H1 (cell line): ENCODE measurements around the gene TERF2IP. TPM values are rescaled to one million over a fixed set of nuclear protein-coding genes. Genes with fewer than 3 reads are reported as not detected.

ENCODE experiments used
- CTCF ChIA-PET: fragments of 300-600 bp; sonication (Branson Sonifier 250); formaldehyde crosslinking; loops from one replicate; lab custom pipeline; 2021; ENCODE audit not compliant: partially characterized antibody; lab: Charles Lee
- POLR2A ChIA-PET: fragments of 300-600 bp; sonication (Branson Sonifier 250); formaldehyde crosslinking; loops from one replicate; lab custom pipeline; 2021; ENCODE audit warnings: inconsistent platforms; ENCODE audit not compliant: partially characterized antibody; lab: Charles Lee
- DNase-seq, 2 experiments: peaks; one replicate each; pipeline versions ENCODE4 v3.0.0 to v3.0.0-alpha.2; 2010 to 2022; ENCODE audit warnings: low spot score in 2 of 2, low read depth in 1 of 2, mixed read lengths in 1 of 2
- FAIRE-seq: peaks from 2 replicates; lab custom pipeline; 2011; peaks lifted over from hg19 to GRCh38; lab: Jason Lieb, UNC
- H2AFZ ChIP-seq: 2 replicates; pipeline ENCODE4 v1.8.1; 2012; ENCODE audit warnings: low read length, inconsistent platforms
- H2AK5ac ChIP-seq: 2 replicates; pipeline ENCODE4 v1.6.1; 2013; ENCODE audit warnings: low read depth, low read length
- H2BK120ac ChIP-seq: replicated peaks from 2 replicates; pipeline ENCODE3; 2013; ENCODE audit warnings: low read depth, low read length, inconsistent platforms
- H2BK12ac ChIP-seq: 2 replicates; pipeline ENCODE4 v1.6.1; 2013; ENCODE audit warnings: low read depth, low read length
- H2BK15ac ChIP-seq: 2 replicates; pipeline ENCODE4 v1.6.1; 2013; ENCODE audit warnings: low read length
- H2BK20ac ChIP-seq: 2 replicates; pipeline ENCODE4 v1.6.1; 2013; ENCODE audit warnings: low read length
- H2BK5ac ChIP-seq: 2 replicates; pipeline ENCODE4 v1.6.1; 2013; ENCODE audit warnings: low read depth, low read length
- H3K14ac ChIP-seq: 2 replicates; pipeline ENCODE4 v1.6.1; 2013; ENCODE audit warnings: inconsistent platforms; ENCODE audit not compliant: insufficient read length
- H3K18ac ChIP-seq: 2 replicates; pipeline ENCODE4 v1.6.1; 2013; ENCODE audit warnings: low read length; ENCODE audit errors: extremely low read depth
- H3K23ac ChIP-seq: 2 replicates; pipeline ENCODE4 v1.6.1; 2013; ENCODE audit warnings: inconsistent platforms; ENCODE audit not compliant: insufficient read length
- H3K23me2 ChIP-seq: 2 replicates; pipeline ENCODE4 v1.6.1; 2013; ENCODE audit warnings: low read depth, low read length
- H3K27ac ChIP-seq: 2 replicates; pipeline ENCODE4 v1.6.1; 2011; ENCODE audit warnings: low read depth, low read length, inconsistent platforms
- H3K27me3 ChIP-seq, 4 experiments: replicated peaks in 1 of 4; 1 replicate in 1 of 4; 2 replicates in 3 of 4; pipeline versions ENCODE4 v1.6.1 to v1.8.1; 2011 to 2013; ENCODE audit warnings: low read length in 3 of 4, mild to moderate bottlenecking in 3 of 4, inconsistent platforms in 2 of 4, mixed read lengths in 2 of 4, moderate library complexity in 1 of 4; ENCODE audit not compliant: control insufficient read depth in 3 of 4, insufficient read depth in 3 of 4; ENCODE audit errors: extremely low read depth in 1 of 4
- H3K36me3 ChIP-seq, 4 experiments: 2 replicates each; pipeline versions ENCODE4 v1.6.1 to v1.8.1; 2011 to 2013; ENCODE audit warnings: mild to moderate bottlenecking in 4 of 4, low read length in 3 of 4, moderate library complexity in 2 of 4, control low read depth in 1 of 4, inconsistent platforms in 1 of 4; ENCODE audit not compliant: insufficient read depth in 4 of 4, control insufficient read depth in 2 of 4
- H3K4ac ChIP-seq: replicated peaks from 2 replicates; pipeline ENCODE3; 2013; ENCODE audit warnings: low read length, low read depth, mixed read lengths, inconsistent platforms; ENCODE audit not compliant: insufficient read length
- H3K4me1 ChIP-seq, 4 experiments: replicated peaks in 1 of 4; 1 replicate in 1 of 4; 2 replicates in 3 of 4; pipeline versions ENCODE4 v1.6.1 to v1.8.1; 2011 to 2013; ENCODE audit warnings: low read length in 3 of 4, inconsistent platforms in 2 of 4, mixed read lengths in 1 of 4; ENCODE audit not compliant: insufficient read depth in 4 of 4, control insufficient read depth in 3 of 4
- H3K4me2 ChIP-seq, 2 experiments: 2 replicates each; pipeline versions ENCODE4 v1.6.1 to v1.8.1; 2011 to 2013; ENCODE audit warnings: low read depth in 2 of 2, low read length in 2 of 2, control low read depth in 1 of 2, inconsistent platforms in 1 of 2, mild to moderate bottlenecking in 1 of 2; ENCODE audit not compliant: insufficient read depth in 1 of 2
- H3K4me3 ChIP-seq, 4 experiments: fragments of 200-600, 300-600 bp in 1 of 4; sonication (generic), shearing (Covaris generic), sonication (Bioruptor Twin) in 1 of 4; 2 replicates each; pipeline versions ENCODE4 v1.5.1 to v1.8.1; 2011 to 2016; ENCODE audit warnings: low read length in 4 of 4, low read depth in 3 of 4, control low read depth in 2 of 4, inconsistent platforms in 2 of 4, mild to moderate bottlenecking in 2 of 4, mixed read lengths in 1 of 4, moderate library complexity in 1 of 4; ENCODE audit not compliant: insufficient read depth in 2 of 4; ENCODE audit errors: extremely low read depth in 1 of 4
- H3K56ac ChIP-seq: replicated peaks from 2 replicates; pipeline ENCODE3; 2013; ENCODE audit warnings: low read depth, mild to moderate bottlenecking, mixed read lengths, low read length, inconsistent platforms; ENCODE audit not compliant: insufficient read length
- H3K79me1 ChIP-seq: 2 replicates; pipeline ENCODE4 v1.6.1; 2013; ENCODE audit warnings: low read depth, low read length, control low read depth
- H3K79me2 ChIP-seq, 2 experiments: 2 replicates each; pipeline versions ENCODE4 v1.6.1 to v1.8.1; 2012 to 2013; ENCODE audit warnings: low read length in 2 of 2, mild to moderate bottlenecking in 2 of 2, inconsistent platforms in 1 of 2; ENCODE audit not compliant: insufficient read depth in 2 of 2, control insufficient read depth in 1 of 2
- H3K9ac ChIP-seq, 4 experiments: replicated peaks in 1 of 4; 1 replicate in 1 of 4; 2 replicates in 3 of 4; pipeline versions ENCODE4 v1.6.1 to v1.8.1; 2011 to 2013; ENCODE audit warnings: low read depth in 3 of 4, low read length in 3 of 4, control low read depth in 2 of 4, mild to moderate bottlenecking in 2 of 4, moderate library complexity in 2 of 4, inconsistent platforms in 1 of 4; ENCODE audit errors: extremely low read depth in 1 of 4
- H3K9me3 ChIP-seq, 2 experiments: 2 replicates each; pipeline versions ENCODE4 v1.6.1 to v1.8.1; 2012 to 2013; ENCODE audit warnings: mild to moderate bottlenecking in 2 of 2, moderate library complexity in 2 of 2, control low read depth in 1 of 2, inconsistent platforms in 1 of 2, low read depth in 1 of 2, low read length in 1 of 2, mixed read lengths in 1 of 2; ENCODE audit not compliant: insufficient read depth in 2 of 2
- H4K20me1 ChIP-seq, 2 experiments: replicated peaks in 1 of 2; 2 replicates each; pipeline versions ENCODE3 to v1.8.1; 2011 to 2013; ENCODE audit warnings: inconsistent platforms in 2 of 2, low read length in 2 of 2, mild to moderate bottlenecking in 1 of 2; ENCODE audit not compliant: insufficient read depth in 2 of 2, control insufficient read depth in 1 of 2
- H4K5ac ChIP-seq: 2 replicates; pipeline ENCODE4 v1.6.1; 2013; ENCODE audit warnings: low read length, low read depth, mixed read lengths, inconsistent platforms; ENCODE audit not compliant: insufficient read length
- H4K8ac ChIP-seq: 2 replicates; pipeline ENCODE4 v1.8.0; 2013; ENCODE audit warnings: mild to moderate bottlenecking, moderate library complexity, low read length, inconsistent platforms; ENCODE audit not compliant: insufficient read depth; ENCODE audit errors: extremely low read depth
- H4K91ac ChIP-seq: replicated peaks from 2 replicates; pipeline ENCODE3; 2013; ENCODE audit warnings: low read length, mixed read lengths, inconsistent platforms; ENCODE audit not compliant: insufficient read length
- CTCF ChIP-seq, 3 experiments: IDR thresholded peaks; 1 replicate in 2 of 3; 2 replicates in 1 of 3; pipeline versions ENCODE4 v1.5.1 to v1.6.1; 2011; ENCODE audit warnings: low read length in 3 of 3, mild to moderate bottlenecking in 3 of 3, inconsistent platforms in 2 of 3, low read depth in 1 of 3, moderate library complexity in 1 of 3; ENCODE audit not compliant: insufficient read depth in 1 of 3; ENCODE audit errors: control extremely low read depth in 1 of 3
- EP300 ChIP-seq, 2 experiments: IDR thresholded peaks; 1 replicate in 1 of 2; 2 replicates in 1 of 2; pipeline ENCODE4 v1.6.1; 2011 to 2012; ENCODE audit warnings: low read depth in 2 of 2, low read length in 2 of 2, mild to moderate bottlenecking in 2 of 2, borderline replicate concordance in 1 of 2, inconsistent platforms in 1 of 2, moderate library complexity in 1 of 2
- RAD21 ChIP-seq, 2 experiments: IDR thresholded peaks in 1 of 2; conservative IDR thresholded peaks in 1 of 2; 2 replicates each; pipeline ENCODE4 v1.6.1; 2011; ENCODE audit warnings: low read depth in 2 of 2, low read length in 2 of 2, improper control_type of control experiment in 1 of 2, inconsistent platforms in 1 of 2, mild to moderate bottlenecking in 1 of 2, moderate library complexity in 1 of 2
- WGBS, 2 experiments: shearing (Covaris generic) in 1 of 2; methylation state at CpG; one replicate each; pipeline versions ENCODE4 v1.1.6 to v1.1.7; 2013 to 2015; ENCODE audit warnings: low lambda C conversion rate in 2 of 2, mixed read lengths in 2 of 2, inconsistent platforms in 1 of 2, low coverage in 1 of 2, missing lambda C conversion rate in 1 of 2; ENCODE audit not compliant: insufficient replicate concordance in 2 of 2, insufficient coverage in 1 of 2, insufficient read length in 1 of 2; ENCODE audit errors: extremely low coverage in 1 of 2, missing lambda C conversion rate in 1 of 2; 5-methylcytosine and 5-hydroxymethylcytosine counted together
- polyA plus RNA-seq, 7 experiments: library from polyadenylated mRNA; depleted of rRNA in 3 of 7; stranded (reverse) in 5 of 7; unstranded in 2 of 7; fragments of >200 nt in 5 of 7; fragments of 200-250 nt in 2 of 7; gene quantifications; 1 replicate in 5 of 7; 2 replicates in 1 of 7; 4 replicates in 1 of 7; pipeline versions ENCODE4 v1.2.1 to v1.2.3, GENCODE V29; 2011 to 2013; ENCODE audit warnings: missing spikeins in 2 of 7, mixed read lengths in 2 of 7
- total RNA-seq: library from RNA; stranded (reverse); fragmentation: NEBNext Ultra II Directional; extraction: Animal tissue kit (Norgen Biotek cat#: 25700); gene quantifications from 2 replicates; pipeline ENCODE4 v1.2.1, GENCODE V29; 2021

Gene TERF2IP
- total and polyA plus RNA-seq, 2 of the 8 experiments (the other 6 are each of a cell fraction or from before 2014, with no cell fraction given), result 5.5 to 15.1 TPM

- Histone ChIP-seq H3K56ac (no peak overlapping the region), H2BK5ac (no peak overlapping the region), H3K9ac (no peak overlapping the region), H3K23ac (no peak overlapping the region), H2BK12ac (no peak overlapping the region), H3K79me1 (no peaks in the 10 kb centered on the region), H2AK5ac (no peak overlapping the region), H3K18ac (no peak overlapping the region), H4K20me1 (no peaks in the 10 kb centered on the region), H2AFZ (no peak overlapping the region), H4K91ac (no peak overlapping the region), H3K14ac (no peak overlapping the region), H3K4me3 (no peak overlapping the region), H3K27ac (no peak overlapping the region), H2BK15ac (no peak overlapping the region), H4K5ac (no peak overlapping the region), H3K4me1 (no peaks in the 10 kb centered on the region), H3K23me2 (no peaks in the 10 kb centered on the region), H3K9me3 (0 out of 4 replicates have a peak, but pooled peaks cover 0 to 1% of the 10 kb centered on the region in 2 experiments), H4K8ac (no peak overlapping the region), H3K79me2 (no peaks in the 10 kb centered on the region), H2BK120ac (no peak overlapping the region), H3K4ac (no peak overlapping the region), H3K4me2 (no peak overlapping the region), H2BK20ac (no peak overlapping the region), H3K27me3 (no peaks in the 10 kb centered on the region), H3K36me3 (no peaks in the 10 kb centered on the region)
- FAIRE-seq, result no peak
- WGBS, 2 experiments, result 83% methylated on average over 6 of the region's 6 CpGs; no CpG with 5 or more reads in 1 of the 2 experiments
- ChIA-PET CTCF (interaction anchor here (0.6 to 1.9 kb wide), 10 partner anchors 10 to 178 kb away, joined by 3 to 10 read pairs (median 4); partner anchors contain the start of genes CPHXL and CPHXL2), POLR2A (no interaction called here)
- no peak for DNase-seq
- TF ChIP-seq CTCF (IDR thresholded peaks at IDR 0.05; ENCODE audit: control extremely low read depth in 1 of 3, insufficient read depth in 1 of 3, low read depth in 1 of 3, low read length in 3 of 3) (peak in 2 of 3 experiments; percentile 38 to 61; a peak in 2 of 4 replicates), RAD21 (IDR thresholded peaks at IDR 0.05 in 1 of 2, conservative IDR thresholded peaks at IDR 0.05 in 1 of 2; ENCODE audit: low read depth in 2 of 2, low read length in 2 of 2) (peak in 1 of 2 experiments; percentile 44; a peak in 1 of 4 replicates), EP300 (IDR thresholded peaks at IDR 0.05; ENCODE audit: borderline replicate concordance in 1 of 2, low read depth in 2 of 2, low read length in 2 of 2) (no peak)
These were observed 48.1 kb downstream of the TERF2IP start for GRCh38 chr16:75695708-75696107.
